Measurements from ENCODE around the gene SLC7A9. TPM values are rescaled to one million over a fixed set of nuclear protein-coding genes. Genes with fewer than 3 reads are reported as not detected.

Gene SLC7A9
- total and polyA plus RNA-seq, 2 of the 13 experiments (the other 11 are each of a cell fraction or from before 2014, with no cell fraction given) = 4.7 to 8.3 TPM

- TF ChIP-seq AFF4 (CRISPR knock-in tag; IDR thresholded peaks at IDR 0.05) = no peak
- TF ChIP-seq JUN (CRISPR knock-in tag; IDR thresholded peaks at IDR 0.05) = no peak
- no peak for TF ChIP-seq ZNF569 (CRISPR knock-in tag; IDR thresholded peaks at IDR 0.05; ENCODE audit: borderline replicate concordance)
- TF ChIP-seq FOXK1 (CRISPR knock-in tag; IDR thresholded peaks at IDR 0.05; ENCODE audit: borderline replicate concordance, low read depth) = no peak
- no peak for TF ChIP-seq CBX2 (IDR thresholded peaks at IDR 0.05; ENCODE audit: low read depth, low read length)
- TF ChIP-seq CBX2 (CRISPR knock-in tag; IDR thresholded peaks at IDR 0.05; ENCODE audit: low read depth) = no peak
Observed at GRCh38 chr19:32878988-32879387, 9.4 kb upstream of the SLC7A9 start (continued).

- intact Hi-C loops (cut with micrococcal nuclease; ENCODE audit: unreplicated experiment) = no loop called here
- FAIRE-seq (no peak), ATAC-seq (no peak), DNase-seq (ENCODE audit: low spot score) (no peak)
- Histone ChIP-seq H3K79me2 (ENCODE audit: insufficient read depth, low read length) (no peaks in the 10 kb centered on the region), H3K27me3 (ENCODE audit: control insufficient read depth in 1 of 2, insufficient read depth in 2 of 2, low read length in 2 of 2) (no peaks in the 10 kb centered on the region), H3K27ac (ENCODE audit: extremely low read length, insufficient read depth, low read length) (no peak overlapping the region), H3K4me1 (ENCODE audit: insufficient read depth, low read length) (no peaks in the 10 kb centered on the region), H3K9ac (ENCODE audit: insufficient read depth, low read depth, low read length) (no peak overlapping the region), H4K20me1 (ENCODE audit: insufficient read depth, low read length) (no peaks in the 10 kb centered on the region), H3K4me3 (replicated peaks in 1 of 3; ENCODE audit: insufficient read depth in 1 of 3, low read depth in 2 of 3, low read length in 3 of 3) (no peak overlapping the region), H3K9me3 (ENCODE audit: low read length) (no peaks in the 10 kb centered on the region), H2AFZ (ENCODE audit: low read length) (no peak overlapping the region), H3K4me2 (ENCODE audit: low read depth, low read length) (no peak overlapping the region), H3K36me3 (replicated peaks in 1 of 2; ENCODE audit: control insufficient read depth in 1 of 2, insufficient read depth in 2 of 2, low read length in 2 of 2) (no peaks in the 10 kb centered on the region)
- in situ Hi-C loops (cut with HindIII; ENCODE audit: extremely low pct_ligation_motif_present, low pct_unique_long_range_greater_than_20kb) = no loop called here
- ChIA-PET CTCF (ENCODE audit: low intra/inter-chr PET ratio, low total read pairs) (no interaction called here), POLR2A (no interaction called here)
- TF ChIP-seq RARG (CRISPR knock-in tag; IDR thresholded peaks at IDR 0.05; ENCODE audit: low read depth) = no peak
- 0 out of 2 replicates have a peak, but pooled peaks have one; percentile 13 for TF ChIP-seq ZNF687 (CRISPR knock-in tag; IDR thresholded peaks at IDR 0.05)
- no peak for TF ChIP-seq PHF5A (CRISPR knock-in tag; IDR thresholded peaks at IDR 0.05; ENCODE audit: low read depth, unreplicated experiment)
- no peak for TF ChIP-seq ZBTB20 (CRISPR knock-in tag; IDR thresholded peaks at IDR 0.05; ENCODE audit: borderline replicate concordance, low read depth)
- TF ChIP-seq ZNF770 (CRISPR knock-in tag; IDR thresholded peaks at IDR 0.05) = peak; percentile 95
- TF ChIP-seq TEAD3 (CRISPR knock-in tag; optimal IDR thresholded peaks at IDR 0.05; ENCODE audit: borderline replicate concordance) = peak; percentile 10
- TF ChIP-seq MEIS2 (CRISPR knock-in tag; IDR thresholded peaks at IDR 0.05) = no peak
- no TSS peak for BruUV-seq (replicated peaks)
- 92% methylated on average over 11 of the region's 14 CpGs for WGBS (ENCODE audit: low lambda C conversion rate)
Observed at GRCh38 chr19:32877977-32878745, 8.6 kb upstream of the SLC7A9 start.
